DND-41 (cell line): ENCODE measurements around the gene ZYG11A.

Experiments used
- EZH2 ChIP-seq: IDR thresholded peaks from 3 replicates; pipeline ENCODE4 v1.6.1; 2012; ENCODE audit warnings: borderline replicate concordance, low read depth, mild to moderate bottlenecking, moderate library complexity, low read length, inconsistent platforms; ENCODE audit not compliant: severe bottlenecking
- TF ChIP-seq, protein P1 (sequence below): IDR thresholded peaks from 2 replicates; pipeline ENCODE4 v1.5.1; 2012; ENCODE audit warnings: borderline replicate concordance, low read length, moderate library complexity, mild to moderate bottlenecking; ENCODE audit not compliant: poor library complexity, severe bottlenecking; ENCODE audit errors: extremely low read depth

DNA sequence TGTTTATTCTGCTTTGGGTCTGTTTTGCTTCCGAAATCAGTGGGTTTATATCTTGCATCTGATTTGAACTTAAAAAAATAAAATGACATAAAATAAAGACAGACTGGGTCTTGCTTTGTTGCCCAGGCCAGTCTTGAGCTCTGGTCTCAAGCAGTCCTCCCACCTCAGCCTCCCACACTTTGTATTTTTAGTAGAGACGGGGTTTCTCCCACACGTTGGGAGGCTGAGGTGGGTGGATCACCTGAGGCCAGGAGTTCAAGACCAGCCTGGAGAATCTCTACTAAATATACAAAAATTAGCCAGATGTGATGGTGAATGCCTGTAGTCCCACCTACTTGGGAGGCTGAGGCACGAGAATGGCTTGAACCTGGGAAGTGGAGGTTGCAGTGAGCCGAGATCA lies 5.9 kb downstream of the ZYG11A start:
- TF ChIP-seq, protein P1, sequence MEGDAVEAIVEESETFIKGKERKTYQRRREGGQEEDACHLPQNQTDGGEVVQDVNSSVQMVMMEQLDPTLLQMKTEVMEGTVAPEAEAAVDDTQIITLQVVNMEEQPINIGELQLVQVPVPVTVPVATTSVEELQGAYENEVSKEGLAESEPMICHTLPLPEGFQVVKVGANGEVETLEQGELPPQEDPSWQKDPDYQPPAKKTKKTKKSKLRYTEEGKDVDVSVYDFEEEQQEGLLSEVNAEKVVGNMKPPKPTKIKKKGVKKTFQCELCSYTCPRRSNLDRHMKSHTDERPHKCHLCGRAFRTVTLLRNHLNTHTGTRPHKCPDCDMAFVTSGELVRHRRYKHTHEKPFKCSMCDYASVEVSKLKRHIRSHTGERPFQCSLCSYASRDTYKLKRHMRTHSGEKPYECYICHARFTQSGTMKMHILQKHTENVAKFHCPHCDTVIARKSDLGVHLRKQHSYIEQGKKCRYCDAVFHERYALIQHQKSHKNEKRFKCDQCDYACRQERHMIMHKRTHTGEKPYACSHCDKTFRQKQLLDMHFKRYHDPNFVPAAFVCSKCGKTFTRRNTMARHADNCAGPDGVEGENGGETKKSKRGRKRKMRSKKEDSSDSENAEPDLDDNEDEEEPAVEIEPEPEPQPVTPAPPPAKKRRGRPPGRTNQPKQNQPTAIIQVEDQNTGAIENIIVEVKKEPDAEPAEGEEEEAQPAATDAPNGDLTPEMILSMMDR: no peak
- TF ChIP-seq EZH2: no peak
